HG03378 (cell line): Measurements from ENCODE around the gene MYO5B.
"Not testable (repeated sequence)": the region's sequence is repeated elsewhere in the genome, so short reads cannot be mapped to it uniquely, and the experiment has no call there.

Source experiments
- ATAC-seq: cut with Tn5 transposase; IDR thresholded peaks from one replicate; pipeline ENCODE4 v1.9.1; 2021; ENCODE audit warnings: mild to moderate bottlenecking, moderate library complexity; ENCODE audit not compliant: unreplicated experiment

Gene MYO5B

GRCh38 chr18:50107468-50107977, 87.4 kb downstream of the MYO5B start:
- no peak for ATAC-seq

- ATAC-seq: no peak
Observed at GRCh38 chr18:50105027-50105426, 89.9 kb downstream of the MYO5B start.

- ATAC-seq: no peak
Observed at GRCh38 chr18:50104421-50104820, 90.5 kb downstream of the MYO5B start.

GRCh38 chr18:50099725-50100407, 95.1 kb downstream of the MYO5B start:
- peak; percentile 86 for ATAC-seq

GRCh38 chr18:50097702-50098101, 97.2 kb downstream of the MYO5B start:
- no peak for ATAC-seq

- no peak for ATAC-seq
Observed at GRCh38 chr18:50096766-50097435, 98.0 kb downstream of the MYO5B start.

- not testable (repeated sequence) for ATAC-seq
Observed at GRCh38 chr18:50094786-50095185, 100.2 kb downstream of the MYO5B start.

GRCh38 chr18:50094221-50094773, 100.7 kb downstream of the MYO5B start:
- no peak for ATAC-seq

GRCh38 chr18:50093366-50094064, 101.4 kb downstream of the MYO5B start:
- ATAC-seq: no peak

- ATAC-seq: no peak
Observed at GRCh38 chr18:50092245-50092805, 102.6 kb downstream of the MYO5B start.

GRCh38 chr18:50091509-50092244, 103.3 kb downstream of the MYO5B start:
- ATAC-seq: no peak

GRCh38 chr18:50090370-50091312, 104.3 kb downstream of the MYO5B start:
- ATAC-seq: no peak

- ATAC-seq: no peak
Observed at GRCh38 chr18:50089702-50090101, 105.2 kb downstream of the MYO5B start.

GRCh38 chr18:50083708-50084107, 111.2 kb downstream of the MYO5B start:
- no peak for ATAC-seq

GRCh38 chr18:50080932-50081560, 113.9 kb downstream of the MYO5B start:
- ATAC-seq: no peak

- ATAC-seq: no peak
Observed at GRCh38 chr18:50080316-50080715, 114.6 kb downstream of the MYO5B start.

GRCh38 chr18:50079571-50080295, 115.2 kb downstream of the MYO5B start:
- ATAC-seq: no peak

- no peak for ATAC-seq
Observed at GRCh38 chr18:50076277-50076676, 118.7 kb downstream of the MYO5B start.
